ENCODE measurements around the gene GABRA4.

GABRA4 gene

GRCh38 chr4:46927201-46927600 is 66.2 kb downstream of the GABRA4 start:
- no peak for DNase-seq (ENCODE audit: low read depth)

DNA sequence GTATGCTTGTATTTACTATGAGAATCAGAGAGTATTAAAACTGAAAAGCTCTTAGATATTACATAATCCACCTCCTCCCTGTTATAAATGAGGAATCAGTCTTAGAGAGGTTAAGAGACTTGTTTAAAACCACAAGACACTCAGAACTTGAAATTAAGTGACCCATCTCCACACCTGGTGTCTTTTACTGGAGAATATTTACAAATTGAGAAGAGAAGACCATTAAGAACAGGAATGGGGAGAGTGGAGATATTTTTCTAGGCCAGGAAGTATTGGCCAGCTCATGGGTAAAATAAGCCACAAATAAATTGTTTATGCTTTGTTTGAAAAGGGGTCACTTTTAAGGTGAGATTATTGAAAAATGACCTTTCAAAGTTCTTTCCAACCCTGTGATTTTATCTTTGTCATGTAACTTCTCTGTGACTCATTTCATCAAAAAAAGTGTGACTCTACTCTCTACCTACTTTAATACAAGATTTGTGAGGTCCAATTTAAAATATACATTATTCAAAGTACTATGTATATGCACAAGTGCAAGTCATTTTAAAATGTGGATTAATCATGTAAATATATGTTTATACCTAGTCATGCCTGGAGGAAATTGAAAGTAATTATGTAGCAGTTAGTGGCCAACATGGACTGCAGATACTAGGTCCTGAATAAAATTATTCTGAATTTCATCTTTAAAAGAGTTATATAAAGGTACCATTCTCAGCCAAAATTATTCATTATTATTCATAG is 68.4 kb downstream of the GABRA4 start:
- no peak for DNase-seq (ENCODE audit: low read depth)

DNA sequence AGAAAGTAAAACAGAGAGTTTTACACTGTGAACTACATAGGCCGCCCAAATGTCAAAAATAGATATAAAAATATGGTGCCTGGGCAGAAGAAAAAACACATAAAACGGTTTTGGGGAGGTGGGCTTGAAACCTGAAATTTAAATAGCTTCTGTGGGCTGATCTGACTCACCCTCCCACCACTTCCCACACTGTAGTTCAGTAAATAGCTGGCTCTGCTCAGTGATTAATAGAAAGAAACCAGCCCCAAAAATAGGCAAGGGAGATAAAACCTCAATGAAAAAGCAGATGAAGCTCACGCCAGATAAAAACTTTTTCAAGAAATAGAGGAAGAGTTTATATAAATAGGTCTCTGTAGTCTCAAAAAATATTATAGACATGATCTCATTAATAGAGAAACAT is 71.2 kb downstream of the GABRA4 start:
- no peak for DNase-seq (ENCODE audit: low read depth)

GRCh38 chr4:46909078-46909477 is 84.3 kb downstream of the GABRA4 start, which contains the start of gene COX7B2:
TSS of gene COX7B2 (minus strand) at chr4:46909245. CDS start at chr4:46735192, 174,053 bp downstream.
- no peak for DNase-seq (ENCODE audit: low read depth)

- no peak for DNase-seq (ENCODE audit: low read depth)
These were observed 85.2 kb downstream of the GABRA4 start for GRCh38 chr4:46908148-46908547.

DNA sequence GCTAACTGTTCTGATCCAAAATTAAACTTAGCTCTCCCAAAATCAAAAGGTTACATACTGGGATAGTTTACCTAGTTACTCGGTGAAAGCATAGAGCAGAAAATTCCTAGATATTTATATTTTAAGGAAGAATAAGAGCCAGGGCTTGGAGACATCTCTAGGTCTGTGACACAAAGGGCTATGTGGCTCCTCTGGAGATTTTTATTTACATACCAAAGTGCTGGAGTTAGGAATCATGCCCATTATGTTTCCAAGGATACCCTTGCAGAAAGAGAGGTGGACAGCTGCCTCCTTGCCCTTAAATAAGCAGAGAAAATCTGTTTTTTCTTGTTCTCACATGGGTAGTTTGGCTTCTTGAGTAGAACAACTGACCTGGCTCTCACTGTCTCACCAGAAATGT is 93.3 kb downstream of the GABRA4 start:
- DNase-seq (ENCODE audit: low read depth) = no peak

- DNase-seq (ENCODE audit: low read depth) = no peak
These were observed 98.6 kb downstream of the GABRA4 start for GRCh38 chr4:46894826-46895225.

GRCh38 chr4:46890056-46890455 is 103.3 kb downstream of the GABRA4 start:
- no peak for DNase-seq (ENCODE audit: low read depth)

DNA sequence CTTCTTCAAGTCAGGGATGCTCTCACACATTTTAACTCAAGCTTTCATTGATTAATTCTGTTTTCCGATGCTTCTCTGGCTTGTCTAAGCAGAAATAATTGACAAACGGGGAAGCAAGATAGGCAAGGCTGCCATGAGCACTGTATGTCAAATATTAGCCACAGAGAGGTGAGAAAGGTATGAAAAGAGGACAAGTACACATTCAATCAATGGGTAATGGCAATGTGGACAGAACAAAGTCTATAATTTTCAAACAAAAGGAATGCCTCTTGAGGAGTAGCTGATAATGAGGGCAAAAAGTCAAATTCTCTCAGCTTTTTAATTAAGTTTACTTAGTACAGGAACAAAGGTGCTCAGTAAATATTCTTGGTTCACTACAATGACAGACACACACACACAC is 104.0 kb downstream of the GABRA4 start:
- DNase-seq (ENCODE audit: low read depth) = no peak

- no peak for DNase-seq (ENCODE audit: low read depth)
These were observed 106.7 kb downstream of the GABRA4 start for GRCh38 chr4:46886711-46887110.

DNA sequence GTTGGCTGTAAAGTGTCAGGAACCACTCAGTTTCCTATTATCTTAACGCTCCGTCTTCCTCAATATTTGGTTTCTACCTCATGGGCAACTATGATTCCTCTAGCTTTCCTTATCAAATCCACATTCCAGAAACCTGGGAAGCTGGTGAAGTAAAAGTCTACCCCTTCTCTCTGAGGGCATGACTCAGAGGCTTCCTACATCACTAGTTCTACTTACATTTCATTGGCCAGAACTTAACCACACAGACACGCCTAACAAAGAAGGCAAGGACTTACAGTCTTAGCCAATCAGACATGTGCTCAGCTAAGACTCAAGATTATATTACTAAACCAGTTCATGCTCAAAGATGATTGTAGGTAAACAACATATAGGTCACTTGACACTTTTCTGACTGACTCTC is 114.7 kb downstream of the GABRA4 start:
- DNase-seq (ENCODE audit: low read depth) = no peak

DNA sequence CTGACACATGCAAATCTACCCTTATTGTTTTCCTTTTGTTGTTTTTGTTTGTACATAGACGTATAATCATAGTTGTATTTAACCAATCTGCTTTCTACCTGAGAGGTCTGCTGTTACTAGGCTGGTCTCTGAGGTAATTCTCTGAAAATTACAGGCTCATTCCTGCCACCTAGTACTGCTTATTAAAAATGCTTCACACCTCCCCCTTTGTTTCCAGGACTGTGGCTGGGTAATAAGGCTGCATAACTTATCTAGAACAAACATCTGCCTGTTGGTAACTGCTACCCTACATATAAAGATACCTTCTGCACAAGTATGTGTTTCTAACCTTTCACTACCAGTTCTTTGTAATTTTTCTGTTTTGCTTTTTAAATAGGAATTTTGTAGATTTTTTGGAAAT is 118.6 kb downstream of the GABRA4 start:
- DNase-seq (ENCODE audit: low read depth) = no peak

GRCh38 chr4:46870411-46870810 is 123.0 kb downstream of the GABRA4 start:
- no peak for DNase-seq (ENCODE audit: low read depth)
